ENCODE measurements around the gene PRKAA1.
A peak's percentile ranks its signal among the peaks of the same experiment; 100 is the strongest.

Gene PRKAA1

GRCh38 chr5:40799258-40799657 lies 1.1 kb upstream of the PRKAA1 start:
- H3K27ac ChIP-seq (ENCODE audit: low read length) = no peak overlapping the region
- H2AFZ ChIP-seq (ENCODE audit: low read depth, low read length) = peak overlapping the region; percentile 100; the same call in 1 of the 2 replicates
- no peaks in the 10 kb centered on the region for H3K27me3 ChIP-seq (ENCODE audit: insufficient read depth, low read length, poor library complexity)
- H3K9ac ChIP-seq (ENCODE audit: low read depth, low read length) = peak overlapping the region; percentile 75; the same call in 1 of the 2 replicates
- peak overlapping the region in 1 of 2 experiments; percentile 99; a peak in 1 of 4 replicates for H3K4me3 ChIP-seq (ENCODE audit: low read depth in 1 of 2, low read length in 2 of 2)
- ATAC-seq (ENCODE audit: insufficient read depth, low read depth) = no peak
- TF ChIP-seq, protein P1, sequence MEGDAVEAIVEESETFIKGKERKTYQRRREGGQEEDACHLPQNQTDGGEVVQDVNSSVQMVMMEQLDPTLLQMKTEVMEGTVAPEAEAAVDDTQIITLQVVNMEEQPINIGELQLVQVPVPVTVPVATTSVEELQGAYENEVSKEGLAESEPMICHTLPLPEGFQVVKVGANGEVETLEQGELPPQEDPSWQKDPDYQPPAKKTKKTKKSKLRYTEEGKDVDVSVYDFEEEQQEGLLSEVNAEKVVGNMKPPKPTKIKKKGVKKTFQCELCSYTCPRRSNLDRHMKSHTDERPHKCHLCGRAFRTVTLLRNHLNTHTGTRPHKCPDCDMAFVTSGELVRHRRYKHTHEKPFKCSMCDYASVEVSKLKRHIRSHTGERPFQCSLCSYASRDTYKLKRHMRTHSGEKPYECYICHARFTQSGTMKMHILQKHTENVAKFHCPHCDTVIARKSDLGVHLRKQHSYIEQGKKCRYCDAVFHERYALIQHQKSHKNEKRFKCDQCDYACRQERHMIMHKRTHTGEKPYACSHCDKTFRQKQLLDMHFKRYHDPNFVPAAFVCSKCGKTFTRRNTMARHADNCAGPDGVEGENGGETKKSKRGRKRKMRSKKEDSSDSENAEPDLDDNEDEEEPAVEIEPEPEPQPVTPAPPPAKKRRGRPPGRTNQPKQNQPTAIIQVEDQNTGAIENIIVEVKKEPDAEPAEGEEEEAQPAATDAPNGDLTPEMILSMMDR (IDR thresholded peaks at IDR 0.05; ENCODE audit: borderline replicate concordance, extremely low read depth, low read length, poor library complexity, severe bottlenecking) = no peak
- no peak for TF ChIP-seq EZH2 (IDR thresholded peaks at IDR 0.05; ENCODE audit: borderline replicate concordance, low read depth, low read length, severe bottlenecking)
- peaks cover 10% of the 10 kb centered on the region; the same call in 1 of the 2 replicates for H3K36me3 ChIP-seq (ENCODE audit: insufficient read depth, low read length)
- no peak for DNase-seq
- H3K9me3 ChIP-seq (ENCODE audit: insufficient read depth, low read length, severe bottlenecking) = no peaks in the 10 kb centered on the region
- peaks cover 38% of the 10 kb centered on the region for H3K4me1 ChIP-seq (ENCODE audit: insufficient read depth, low read length)
- peaks cover 24% of the 10 kb centered on the region; the same call in 1 of the 2 replicates for H4K20me1 ChIP-seq (ENCODE audit: insufficient read depth, low read length)
- peak overlapping the region; percentile 97 for H3K4me2 ChIP-seq (ENCODE audit: insufficient read depth, low read length)
- H3K79me2 ChIP-seq (ENCODE audit: insufficient read depth, low read length) = peaks cover 37% of the 10 kb centered on the region

DNA sequence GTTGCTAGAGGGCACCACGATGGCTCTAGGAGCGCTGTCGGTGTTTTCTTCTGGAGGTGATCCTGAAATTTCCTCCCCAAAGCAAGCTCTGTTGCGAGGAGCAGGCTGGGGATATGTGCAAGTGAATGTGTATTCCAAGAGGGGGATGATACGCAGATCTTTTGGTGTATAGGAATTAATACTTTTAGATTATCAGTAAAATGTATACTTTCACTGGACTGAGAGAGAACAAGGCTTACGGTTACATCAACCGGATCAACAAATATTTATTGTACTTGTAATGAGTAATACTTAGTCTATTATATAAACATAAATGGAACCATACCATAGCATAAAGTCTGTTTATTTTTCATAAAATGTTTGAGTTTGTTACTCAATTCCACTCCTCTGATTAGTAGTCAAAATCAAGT lies 632 bp upstream of the PRKAA1 start:
- DNase-seq (no peak), ATAC-seq (ENCODE audit: insufficient read depth, low read depth) (no peak)
- H3K9me3 ChIP-seq (ENCODE audit: insufficient read depth, low read length, severe bottlenecking) = no peaks in the 10 kb centered on the region
- peaks cover 38% of the 10 kb centered on the region for H3K4me1 ChIP-seq (ENCODE audit: insufficient read depth, low read length)
- H4K20me1 ChIP-seq (ENCODE audit: insufficient read depth, low read length) = peaks cover 24% of the 10 kb centered on the region; the same call in 1 of the 2 replicates
- peak overlapping the region; percentile 100 for H2AFZ ChIP-seq (ENCODE audit: low read depth, low read length)
- H3K4me3 ChIP-seq (ENCODE audit: low read depth in 1 of 2, low read length in 2 of 2) = peak overlapping the region; percentile 76 to 99
- peak overlapping the region; percentile 78; the same call in 1 of the 2 replicates for H3K27ac ChIP-seq (ENCODE audit: low read length)
- H3K9ac ChIP-seq (ENCODE audit: low read depth, low read length) = peak overlapping the region; percentile 75
- H3K27me3 ChIP-seq (ENCODE audit: insufficient read depth, low read length, poor library complexity) = no peaks in the 10 kb centered on the region
- peak overlapping the region; percentile 97 for H3K4me2 ChIP-seq (ENCODE audit: insufficient read depth, low read length)
- TF ChIP-seq EZH2 (IDR thresholded peaks at IDR 0.05; ENCODE audit: borderline replicate concordance, low read depth, low read length, severe bottlenecking) = no peak
- TF ChIP-seq, protein P1 (IDR thresholded peaks at IDR 0.05; ENCODE audit: borderline replicate concordance, extremely low read depth, low read length, poor library complexity, severe bottlenecking) = no peak
- H3K79me2 ChIP-seq (ENCODE audit: insufficient read depth, low read length) = peaks cover 41% of the 10 kb centered on the region
- peaks cover 10% of the 10 kb centered on the region; the same call in 1 of the 2 replicates for H3K36me3 ChIP-seq (ENCODE audit: insufficient read depth, low read length)

GRCh38 chr5:40797273-40798011 lies 732 bp downstream of the PRKAA1 start:
- Histone ChIP-seq H3K4me1 (ENCODE audit: insufficient read depth, low read length) (peaks cover 38% of the 10 kb centered on the region), H3K36me3 (ENCODE audit: insufficient read depth, low read length) (peaks cover 10% of the 10 kb centered on the region; the same call in 1 of the 2 replicates), H2AFZ (ENCODE audit: low read depth, low read length) (peak overlapping the region; percentile 98), H3K9me3 (ENCODE audit: insufficient read depth, low read length, severe bottlenecking) (no peaks in the 10 kb centered on the region), H3K79me2 (ENCODE audit: insufficient read depth, low read length) (peaks cover 55% of the 10 kb centered on the region), H3K4me3 (ENCODE audit: low read depth in 1 of 2, low read length in 2 of 2) (peak overlapping the region; percentile 93 to 99), H3K4me2 (ENCODE audit: insufficient read depth, low read length) (peak overlapping the region; percentile 97), H3K27ac (ENCODE audit: low read length) (peak overlapping the region; percentile 88), H3K9ac (ENCODE audit: low read depth, low read length) (peak overlapping the region; percentile 75), H4K20me1 (ENCODE audit: insufficient read depth, low read length) (peaks cover 27% of the 10 kb centered on the region; the same call in 1 of the 2 replicates), H3K27me3 (ENCODE audit: insufficient read depth, low read length, poor library complexity) (no peaks in the 10 kb centered on the region)
- peak; percentile 83 for DNase-seq
- TF ChIP-seq, protein P1 (IDR thresholded peaks at IDR 0.05; ENCODE audit: borderline replicate concordance, extremely low read depth, low read length, poor library complexity, severe bottlenecking) = peak; percentile 6
- TF ChIP-seq EZH2 (IDR thresholded peaks at IDR 0.05; ENCODE audit: borderline replicate concordance, low read depth, low read length, severe bottlenecking) = no peak
- peak; percentile 64 for ATAC-seq (ENCODE audit: insufficient read depth, low read depth)
